Calu3 (cell line): ENCODE data around the gene MCTP2. TPM values are rescaled to one million over a fixed set of nuclear protein-coding genes. Genes with fewer than 3 reads are reported as not detected.
A peak's percentile ranks its signal among the peaks of the same experiment; 100 is the strongest.

Experiments used
- BruUV-seq: library from RNA; stranded (reverse); fragments of 400-500 nt; replicated peaks from 2 replicates; lab custom pipeline; 2021; lab: Mats Ljungman, UMichigan
- CTCF ChIA-PET: fragments of 300-600 bp; sonication (Branson Sonifier 250); formaldehyde crosslinking; loops from one replicate; lab custom pipeline; 2022; ENCODE audit warnings: antibody characterized with exemption; lab: Charles Lee
- DNase-seq: peaks from one replicate; pipeline ENCODE4 v3.0.0; 2022
- H3K27ac Mint-ChIP-seq: one replicate; pipeline ENCODE4 v1.8.0; 2022; ENCODE audit warnings: mixed read lengths; ENCODE audit not compliant: unreplicated experiment
- H3K27me3 Mint-ChIP-seq: one replicate; pipeline ENCODE4 v1.8.0; 2022; ENCODE audit warnings: mixed read lengths; ENCODE audit not compliant: unreplicated experiment
- H3K36me3 Mint-ChIP-seq: one replicate; pipeline ENCODE4 v1.8.0; 2022; ENCODE audit warnings: mild to moderate bottlenecking, moderate library complexity, mixed read lengths; ENCODE audit not compliant: insufficient read depth, unreplicated experiment
- H3K4me1 Mint-ChIP-seq: one replicate; pipeline ENCODE4 v1.8.0; 2022; ENCODE audit warnings: mild to moderate bottlenecking, low read depth, mixed read lengths; ENCODE audit not compliant: unreplicated experiment
- H3K4me3 Mint-ChIP-seq: one replicate; pipeline ENCODE4 v1.8.0; 2022; ENCODE audit warnings: mild to moderate bottlenecking, low read depth, moderate library complexity, mixed read lengths; ENCODE audit not compliant: unreplicated experiment
- H3K9me3 Mint-ChIP-seq: one replicate; pipeline ENCODE4 v1.8.0; 2022; ENCODE audit warnings: low read depth, mixed read lengths; ENCODE audit not compliant: unreplicated experiment
- CTCF ChIP-seq: fragments of 200-600 bp; IDR thresholded peaks from one replicate; pipeline ENCODE4 v1.8.0; 2022; ENCODE audit warnings: antibody characterized with exemption; ENCODE audit not compliant: unreplicated experiment
- intact Hi-C: fragments of 100-400 bp; cut with micrococcal nuclease; formaldehyde crosslinking; loops from one replicate; pipeline ENCODE4 v1.10.0; 2022; ENCODE audit not compliant: unreplicated experiment
- total RNA-seq: library from RNA; stranded (reverse); gene quantifications from 2 replicates; pipeline ENCODE4 v1.2.3, GENCODE V29; 2022

The MCTP2 gene
- total RNA-seq, 1 experiment from 2014 or later: 30.1 TPM

- CTCF ChIA-PET: no interaction called here
- no peak for TF ChIP-seq CTCF
- H3K4me1 Mint-ChIP-seq: peaks cover 31% of the 10 kb centered on the region
- H3K27me3 Mint-ChIP-seq: no peaks in the 10 kb centered on the region
- no TSS peak for BruUV-seq
- peaks cover 4% of the 10 kb centered on the region for H3K36me3 Mint-ChIP-seq
- peaks cover 2% of the 10 kb centered on the region for H3K9me3 Mint-ChIP-seq
- H3K27ac Mint-ChIP-seq: peak overlapping the region; percentile 56
- no peak overlapping the region for H3K4me3 Mint-ChIP-seq
- intact Hi-C loops: no loop called here
- no peak for DNase-seq
Measured at GRCh38 chr15:94266789-94267188, 35.4 kb downstream of the MCTP2 start.

- no peak overlapping the region for H3K4me3 Mint-ChIP-seq
- H3K36me3 Mint-ChIP-seq: peaks cover 4% of the 10 kb centered on the region
- CTCF ChIA-PET: no interaction called here
- peaks cover 19% of the 10 kb centered on the region for H3K4me1 Mint-ChIP-seq
- intact Hi-C loops: no loop called here
- TF ChIP-seq CTCF: no peak
- BruUV-seq: no TSS peak
- H3K9me3 Mint-ChIP-seq: peaks cover 2% of the 10 kb centered on the region
- DNase-seq: no peak
- no peak overlapping the region for H3K27ac Mint-ChIP-seq
- H3K27me3 Mint-ChIP-seq: no peaks in the 10 kb centered on the region
Measured at GRCh38 chr15:94269954-94270353, 38.6 kb downstream of the MCTP2 start.

- no peak for DNase-seq
- no TSS peak for BruUV-seq
- peaks cover 2% of the 10 kb centered on the region for H3K9me3 Mint-ChIP-seq
- no peak overlapping the region for H3K27ac Mint-ChIP-seq
- peaks cover 4% of the 10 kb centered on the region for H3K36me3 Mint-ChIP-seq
- H3K27me3 Mint-ChIP-seq: no peaks in the 10 kb centered on the region
- H3K4me3 Mint-ChIP-seq: no peak overlapping the region
- no peak for TF ChIP-seq CTCF
- intact Hi-C loops: no loop called here
- H3K4me1 Mint-ChIP-seq: peaks cover 15% of the 10 kb centered on the region
- CTCF ChIA-PET: no interaction called here
Measured at GRCh38 chr15:94270570-94270969, 39.2 kb downstream of the MCTP2 start.

GRCh38 chr15:94272251-94272898, 41.0 kb downstream of the MCTP2 start:
- peaks cover 2% of the 10 kb centered on the region for H3K9me3 Mint-ChIP-seq

More at GRCh38 chr15:94272251-94272898, 41.0 kb downstream of the MCTP2 start:
- H3K4me3 Mint-ChIP-seq: no peak overlapping the region
- no TSS peak for BruUV-seq
- TF ChIP-seq CTCF: no peak
- no peaks in the 10 kb centered on the region for H3K4me1 Mint-ChIP-seq
- H3K36me3 Mint-ChIP-seq: peaks cover 4% of the 10 kb centered on the region
- H3K27ac Mint-ChIP-seq: no peak overlapping the region
- CTCF ChIA-PET: no interaction called here
- no peaks in the 10 kb centered on the region for H3K27me3 Mint-ChIP-seq
- DNase-seq: no peak
- intact Hi-C loops: no loop called here
